D721Med (cell line): ENCODE data around the gene PRRC2B.

Source experiments
- DNase-seq: peaks from one replicate; pipeline ENCODE4 v3.0.0; 2011; ENCODE audit warnings: low spot score; ENCODE audit not compliant: insufficient read length
- FAIRE-seq: peaks from 2 replicates; lab custom pipeline; 2011; peaks lifted over from hg19 to GRCh38; lab: Jason Lieb, UNC
- CTCF ChIP-seq: IDR thresholded peaks from 2 replicates; pipeline ENCODE4 v1.5.1; 2012; ENCODE audit warnings: mild to moderate bottlenecking, control low read depth; ENCODE audit not compliant: insufficient read depth; ENCODE audit errors: missing control alignments

The PRRC2B gene

DNA sequence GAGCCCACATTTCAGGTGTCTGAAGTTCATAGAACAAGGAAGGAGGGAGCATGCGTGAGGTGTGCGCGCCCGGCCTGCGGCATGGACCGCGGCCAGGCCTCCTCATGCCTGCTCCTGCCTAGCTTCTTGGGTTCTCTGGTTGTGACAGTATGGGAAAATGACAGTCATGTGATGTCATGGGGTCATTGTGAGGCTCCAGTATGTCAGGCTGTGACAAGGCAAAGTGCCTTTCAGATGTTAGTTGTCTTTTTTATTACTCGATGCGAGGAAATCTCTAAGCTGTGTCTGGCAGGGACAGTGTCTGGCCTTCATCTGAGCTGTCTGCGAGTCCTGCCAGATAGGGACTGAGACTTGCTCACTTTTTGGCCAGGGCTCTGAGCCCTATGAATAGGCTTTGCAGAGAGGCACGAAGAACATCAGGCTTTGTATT, 123.9 kb downstream of the PRRC2B start:
- FAIRE-seq (no peak), DNase-seq (no peak)

DNA sequence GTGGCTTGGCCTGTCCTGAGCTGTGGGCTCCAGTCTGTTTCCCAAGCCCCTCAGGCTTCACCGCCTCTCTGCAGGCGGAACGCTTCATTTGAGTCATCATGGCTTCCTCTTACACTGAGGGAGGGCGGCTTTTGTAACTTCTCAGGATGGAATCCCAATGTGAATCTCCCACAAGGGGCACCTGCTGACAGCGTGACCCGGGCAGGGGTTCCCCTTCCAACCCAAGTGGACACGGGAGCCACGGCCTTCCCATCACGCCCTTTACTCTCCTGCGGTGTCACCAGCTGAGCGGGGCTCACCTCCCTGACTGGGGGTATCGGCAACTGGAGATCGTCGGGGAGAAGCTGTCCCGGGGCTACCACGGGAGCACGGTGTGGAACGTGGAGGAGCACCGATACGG, 124.7 kb downstream of the PRRC2B start:
- no peak for TF ChIP-seq CTCF
- DNase-seq (no peak), FAIRE-seq (no peak)

More for the DNA sequence above, 123.9 kb downstream of the PRRC2B start:
- TF ChIP-seq CTCF: no peak

DNA sequence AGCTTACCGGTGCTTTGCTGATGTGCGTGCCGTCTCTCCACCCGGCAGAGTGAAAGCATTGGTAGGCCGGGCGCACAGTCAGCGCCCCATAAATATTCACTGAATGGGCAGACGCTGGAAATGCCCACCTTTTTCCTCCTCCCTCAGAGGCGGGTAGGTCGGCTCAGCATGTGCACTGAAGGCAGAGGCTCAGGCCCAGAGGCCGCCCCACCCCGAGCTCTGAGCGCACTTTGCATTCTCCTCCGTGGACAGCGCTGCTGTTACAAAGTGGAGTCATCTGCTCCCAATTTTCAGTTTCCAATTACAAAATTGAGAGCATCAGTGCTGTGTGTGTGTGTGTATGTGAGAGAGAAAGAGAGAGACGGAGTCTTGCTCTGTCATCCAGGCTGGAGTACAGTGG, 126.6 kb downstream of the PRRC2B start:
- no peak for TF ChIP-seq CTCF
- FAIRE-seq: no peak
- DNase-seq: no peak

DNA sequence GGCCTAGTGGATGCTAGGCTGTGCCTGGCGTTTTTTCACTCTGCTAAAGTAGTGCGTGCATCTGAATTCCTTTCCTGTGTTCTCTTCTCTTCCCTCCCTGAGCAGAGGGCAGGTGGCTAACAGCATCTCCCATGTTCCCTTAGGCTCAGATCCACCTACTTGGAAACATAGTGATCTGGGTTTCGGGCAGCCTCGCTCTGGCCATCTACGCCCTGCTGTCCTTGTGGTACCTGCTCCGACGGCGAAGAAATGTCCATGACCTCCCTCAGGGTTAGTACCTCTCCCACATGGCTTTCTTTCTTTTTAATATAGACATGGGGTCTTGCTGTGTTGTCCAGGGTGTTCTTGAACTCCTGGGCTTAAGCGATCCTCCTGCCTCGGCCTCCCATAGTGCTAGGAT, 127.3 kb downstream of the PRRC2B start:
- FAIRE-seq (no peak), DNase-seq (no peak)
- TF ChIP-seq CTCF: no peak

- FAIRE-seq (no peak), DNase-seq (no peak)
- TF ChIP-seq CTCF: no peak
Measured at GRCh38 chr9:131521822-131522221, 127.9 kb downstream of the PRRC2B start.

GRCh38 chr9:131522257-131523085, 128.6 kb downstream of the PRRC2B start:
- FAIRE-seq (no peak), DNase-seq (no peak)
- no peak for TF ChIP-seq CTCF

DNA sequence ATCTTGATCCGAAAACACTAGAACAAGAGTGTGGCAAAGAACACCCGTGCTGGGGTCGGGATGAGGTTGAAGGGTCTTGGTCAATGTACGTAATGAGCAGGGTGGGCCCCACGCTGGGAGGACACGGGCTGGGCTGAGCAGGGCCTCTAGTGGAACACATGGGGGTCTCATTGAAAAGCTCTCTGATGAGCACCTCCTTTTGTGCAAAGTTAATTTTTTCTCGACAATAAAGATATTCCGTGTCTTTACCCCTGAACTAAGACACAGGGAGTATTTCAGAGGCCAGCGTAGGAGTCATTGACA, 129.2 kb downstream of the PRRC2B start:
- DNase-seq (no peak), FAIRE-seq (no peak)
- TF ChIP-seq CTCF: no peak
